Osteocyte (in vitro differentiated cells): Measurements from ENCODE around the gene ARL15. TPM values are rescaled to one million over a fixed set of nuclear protein-coding genes. Genes with fewer than 3 reads are reported as not detected.

Experiments
- DNase-seq: peaks from one replicate; pipeline ENCODE4 v3.0.0; 2021; ENCODE audit warnings: mixed read lengths; ENCODE audit not compliant: unreplicated experiment; ENCODE audit errors: extremely low spot score
- H3K27ac Mint-ChIP-seq: one replicate; pipeline ENCODE4 v1.8.0; 2021; ENCODE audit warnings: mild to moderate bottlenecking, mixed read lengths; ENCODE audit not compliant: unreplicated experiment
- H3K27me3 Mint-ChIP-seq: one replicate; pipeline ENCODE4 v1.8.0; 2021; ENCODE audit warnings: mixed read lengths; ENCODE audit not compliant: unreplicated experiment
- H3K36me3 Mint-ChIP-seq: one replicate; pipeline ENCODE4 v1.8.0; 2021; ENCODE audit warnings: mixed read lengths; ENCODE audit not compliant: unreplicated experiment
- H3K4me1 Mint-ChIP-seq: one replicate; pipeline ENCODE4 v1.8.0; 2021; ENCODE audit warnings: mixed read lengths; ENCODE audit not compliant: unreplicated experiment
- H3K4me3 Mint-ChIP-seq: one replicate; pipeline ENCODE4 v1.8.0; 2021; ENCODE audit warnings: mild to moderate bottlenecking, moderate library complexity, mixed read lengths; ENCODE audit not compliant: unreplicated experiment
- H3K9me3 Mint-ChIP-seq: one replicate; pipeline ENCODE4 v1.8.0; 2021; ENCODE audit warnings: mixed read lengths; ENCODE audit not compliant: unreplicated experiment
- total RNA-seq: library from RNA; stranded (reverse); gene quantifications from 2 replicates; pipeline ENCODE4 v1.2.1, GENCODE V29; 2021
- TF ChIP-seq, protein P1 (sequence below): fragments of 200-600 bp; sonication (generic); IDR thresholded peaks from 2 replicates; pipeline ENCODE4 v1.5.0; 2021; ENCODE audit warnings: antibody characterized with exemption, mild to moderate bottlenecking, moderate library complexity

The ARL15 gene
- total RNA-seq, 1 donor from 2014 or later = 16.6 TPM

GRCh38 chr5:54084696-54085095 lies 225.7 kb downstream of the ARL15 start:
- Mint-ChIP-seq H3K4me1 (peaks cover 32% of the 10 kb centered on the region), H3K27me3 (no peaks in the 10 kb centered on the region), H3K4me3 (no peak overlapping the region), H3K27ac (no peak overlapping the region), H3K9me3 (no peaks in the 10 kb centered on the region), H3K36me3 (peaks cover 5% of the 10 kb centered on the region)
- DNase-seq = no peak
- TF ChIP-seq, protein P1, sequence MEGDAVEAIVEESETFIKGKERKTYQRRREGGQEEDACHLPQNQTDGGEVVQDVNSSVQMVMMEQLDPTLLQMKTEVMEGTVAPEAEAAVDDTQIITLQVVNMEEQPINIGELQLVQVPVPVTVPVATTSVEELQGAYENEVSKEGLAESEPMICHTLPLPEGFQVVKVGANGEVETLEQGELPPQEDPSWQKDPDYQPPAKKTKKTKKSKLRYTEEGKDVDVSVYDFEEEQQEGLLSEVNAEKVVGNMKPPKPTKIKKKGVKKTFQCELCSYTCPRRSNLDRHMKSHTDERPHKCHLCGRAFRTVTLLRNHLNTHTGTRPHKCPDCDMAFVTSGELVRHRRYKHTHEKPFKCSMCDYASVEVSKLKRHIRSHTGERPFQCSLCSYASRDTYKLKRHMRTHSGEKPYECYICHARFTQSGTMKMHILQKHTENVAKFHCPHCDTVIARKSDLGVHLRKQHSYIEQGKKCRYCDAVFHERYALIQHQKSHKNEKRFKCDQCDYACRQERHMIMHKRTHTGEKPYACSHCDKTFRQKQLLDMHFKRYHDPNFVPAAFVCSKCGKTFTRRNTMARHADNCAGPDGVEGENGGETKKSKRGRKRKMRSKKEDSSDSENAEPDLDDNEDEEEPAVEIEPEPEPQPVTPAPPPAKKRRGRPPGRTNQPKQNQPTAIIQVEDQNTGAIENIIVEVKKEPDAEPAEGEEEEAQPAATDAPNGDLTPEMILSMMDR = no peak

DNA sequence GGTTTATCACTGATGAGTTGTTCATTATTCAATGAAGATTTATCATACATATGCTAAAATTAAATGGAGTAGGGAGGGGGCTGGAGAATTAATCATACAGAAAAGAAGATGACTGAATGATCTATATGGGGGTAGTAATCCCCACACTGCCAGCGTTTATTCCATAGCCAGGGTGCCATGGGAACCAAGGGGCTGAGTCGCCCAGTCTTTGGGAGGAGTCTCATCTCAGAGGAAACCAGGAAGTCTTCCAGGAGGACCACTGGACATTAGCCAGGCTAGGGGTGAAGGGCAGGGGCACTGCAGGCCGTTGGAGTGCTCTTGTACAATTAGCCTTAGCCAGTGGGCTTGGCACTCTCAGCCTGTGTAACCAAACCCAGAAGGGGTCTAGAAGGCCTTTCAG lies 226.5 kb downstream of the ARL15 start:
- Mint-ChIP-seq H3K36me3 (peaks cover 5% of the 10 kb centered on the region), H3K27me3 (no peaks in the 10 kb centered on the region), H3K4me3 (no peak overlapping the region), H3K4me1 (peaks cover 32% of the 10 kb centered on the region), H3K9me3 (no peaks in the 10 kb centered on the region), H3K27ac (no peak overlapping the region)
- TF ChIP-seq, protein P1 = no peak
- DNase-seq = no peak

DNA sequence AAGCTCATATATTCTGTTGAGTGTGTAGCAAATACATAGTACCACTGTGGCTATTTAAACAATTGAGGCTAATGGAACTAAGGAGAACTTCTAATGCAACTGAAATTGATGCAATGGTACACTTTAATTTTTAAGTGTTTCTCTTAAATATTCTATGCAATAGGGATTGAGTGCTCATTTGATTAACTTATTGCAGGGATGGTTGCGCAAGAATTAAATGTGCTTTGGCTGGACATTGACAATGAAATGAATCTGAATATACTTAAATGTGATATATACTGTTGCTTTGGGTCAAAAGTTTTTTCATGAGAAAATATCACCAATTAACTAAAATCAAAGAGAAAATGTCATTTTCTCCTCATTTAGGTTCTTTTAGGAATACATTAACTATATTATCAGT lies 227.1 kb downstream of the ARL15 start:
- Mint-ChIP-seq H3K4me3 (no peak overlapping the region), H3K4me1 (peaks cover 29% of the 10 kb centered on the region), H3K27ac (no peak overlapping the region), H3K36me3 (peaks cover 5% of the 10 kb centered on the region), H3K9me3 (no peaks in the 10 kb centered on the region), H3K27me3 (no peaks in the 10 kb centered on the region)
- DNase-seq = no peak
- TF ChIP-seq, protein P1 = no peak

DNA sequence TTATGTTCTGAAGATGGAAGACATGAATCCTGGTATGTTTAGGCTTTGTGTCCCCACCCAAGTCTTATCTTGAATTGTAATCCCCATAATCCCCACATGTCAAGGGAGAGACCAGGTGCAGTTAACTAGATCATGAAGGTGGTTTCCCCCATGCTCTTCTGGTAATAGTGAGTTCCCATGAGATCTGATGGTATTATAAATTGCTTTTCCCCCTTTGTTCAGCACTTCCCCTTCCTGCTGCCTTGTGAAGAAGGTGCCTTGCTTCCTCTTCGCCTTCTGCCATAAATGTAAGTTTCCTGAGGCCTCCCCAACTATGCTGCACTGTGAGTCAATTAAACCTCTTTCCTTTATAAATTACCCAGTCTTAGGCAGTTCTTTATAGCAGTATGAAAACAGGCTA lies 229.0 kb downstream of the ARL15 start:
- Mint-ChIP-seq H3K4me1 (peaks cover 12% of the 10 kb centered on the region), H3K4me3 (no peak overlapping the region), H3K36me3 (peaks cover 5% of the 10 kb centered on the region), H3K9me3 (no peaks in the 10 kb centered on the region), H3K27me3 (no peaks in the 10 kb centered on the region), H3K27ac (no peak overlapping the region)
- TF ChIP-seq, protein P1 = no peak
- no peak for DNase-seq

- H3K9me3 Mint-ChIP-seq = no peaks in the 10 kb centered on the region
- TF ChIP-seq, protein P1 = no peak
- H3K4me1 Mint-ChIP-seq = peaks cover 10% of the 10 kb centered on the region
- no peak overlapping the region for H3K27ac Mint-ChIP-seq
- no peak for DNase-seq
- no peaks in the 10 kb centered on the region for H3K27me3 Mint-ChIP-seq
- H3K36me3 Mint-ChIP-seq = peaks cover 5% of the 10 kb centered on the region
- no peak overlapping the region for H3K4me3 Mint-ChIP-seq
Observed at GRCh38 chr5:54080831-54081230, 229.5 kb downstream of the ARL15 start.
